K562 (cell line): ENCODE measurements around the gene APOM. TPM values are rescaled to one million over a fixed set of nuclear protein-coding genes. Genes with fewer than 3 reads are reported as not detected.

Experiments used
- CBFA2T2 ChIP-seq: fragments of 450-650 bp; conservative IDR thresholded peaks from 2 replicates; pipeline ENCODE4 v1.6.1; 2017; ENCODE audit warnings: mild to moderate bottlenecking
- CSDE1 ChIP-seq, 2 experiments: fragments of 450-650 bp; IDR thresholded peaks; 2 replicates each; pipeline ENCODE4 v1.6.1; 2016; ENCODE audit warnings: mild to moderate bottlenecking in 1 of 2
- DPF2 ChIP-seq: fragments of 450-650 bp; IDR thresholded peaks from 2 replicates; pipeline ENCODE4 v1.6.1; 2016
- MYNN ChIP-seq, 2 experiments: sonication (generic); formaldehyde crosslinking in 1 of 2; IDR thresholded peaks; 2 replicates each; pipeline versions ENCODE4 v1.5.0 to v1.6.1; 2016 to 2020; ENCODE audit warnings: antibody characterized with exemption in 1 of 2, missing genetic modification reagents in 1 of 2
- NFRKB ChIP-seq: fragments of 450-650 bp; IDR thresholded peaks from 2 replicates; pipeline ENCODE4 v1.6.1; 2016; ENCODE audit warnings: low read depth
- POU5F1 ChIP-seq: fragments of 150-350 bp; IDR thresholded peaks from 2 replicates; pipeline ENCODE4 v1.6.1; 2014; ENCODE audit warnings: borderline replicate concordance, low read length, low read depth, mild to moderate bottlenecking; ENCODE audit not compliant: partially characterized antibody
- RFX1 ChIP-seq: fragments of 450-650 bp; IDR thresholded peaks from 2 replicates; pipeline ENCODE4 v1.6.1; 2016; ENCODE audit warnings: mild to moderate bottlenecking, moderate library complexity
- ZBTB7A ChIP-seq: IDR thresholded peaks from 2 replicates; pipeline ENCODE4 v1.6.1; 2011; ENCODE audit warnings: low read depth, mild to moderate bottlenecking, low read length, moderate library complexity, borderline replicate concordance; ENCODE audit not compliant: control insufficient read depth
- ZNF449 ChIP-seq: fragments of 250-450 bp; sonication (Bioruptor Pico); IDR thresholded peaks from 2 replicates; pipeline ENCODE4 v1.8.0; 2022; ENCODE audit warnings: moderate library complexity, mild to moderate bottlenecking, inconsistent platforms
- ZSCAN29 ChIP-seq: fragments of 450-650 bp; IDR thresholded peaks from 2 replicates; pipeline ENCODE4 v1.6.1; 2017
- polyA plus RNA-seq, 8 experiments: library from polyadenylated mRNA; depleted of rRNA in 4 of 8; stranded (reverse) in 5 of 8; unstranded in 3 of 8; fragments of >200 nt; fragmentation: Nextera tagmentation in 2 of 8; fragmentation: Illumina TruSeq in 1 of 8; extraction: Ambion mirVana in 2 of 8; extraction: Trizol in 1 of 8; gene quantifications; 2 replicates each; pipeline versions ENCODE4 v1.2.1 to v1.2.3, GENCODE V29; 2011 to 2014; ENCODE audit warnings: inconsistent platforms in 1 of 8, missing spikeins in 1 of 8
- total RNA-seq, 7 experiments: library from RNA; depleted of rRNA in 6 of 7; stranded (reverse); fragments of >200 nt in 6 of 7; fragmentation: Illumina TruSeq in 2 of 7; extraction: Trizol in 2 of 7; gene quantifications; 2 replicates each; pipeline versions ENCODE4 v1.2.1 to v1.2.3, GENCODE V29; 2011 to 2021; ENCODE audit warnings: low replicate concordance in 1 of 7
- TF ChIP-seq, protein P1 (sequence below): fragments of 450-650 bp; IDR thresholded peaks from 2 replicates; pipeline ENCODE4 v1.6.1; 2018; ENCODE audit not compliant: partially characterized antibody
- TF ChIP-seq, protein P2 (sequence below): fragments of 250-450 bp; sonication (Bioruptor Pico); IDR thresholded peaks from 2 replicates; pipeline ENCODE4 v1.8.0; 2022; ENCODE audit warnings: inconsistent platforms, mild to moderate bottlenecking, moderate library complexity, borderline replicate concordance
- TF ChIP-seq, protein P3 (sequence below): fragments of 250-450 bp; sonication (Bioruptor Pico); IDR thresholded peaks from 2 replicates; pipeline ENCODE4 v1.4.0; 2020; ENCODE audit warnings: borderline replicate concordance

Gene APOM
- total and polyA plus RNA-seq, 9 of the 15 experiments (the other 6 are each of a cell fraction or from before 2014, with no cell fraction given), result 5.7 to 24.3 (median 10.4) TPM

DNA sequence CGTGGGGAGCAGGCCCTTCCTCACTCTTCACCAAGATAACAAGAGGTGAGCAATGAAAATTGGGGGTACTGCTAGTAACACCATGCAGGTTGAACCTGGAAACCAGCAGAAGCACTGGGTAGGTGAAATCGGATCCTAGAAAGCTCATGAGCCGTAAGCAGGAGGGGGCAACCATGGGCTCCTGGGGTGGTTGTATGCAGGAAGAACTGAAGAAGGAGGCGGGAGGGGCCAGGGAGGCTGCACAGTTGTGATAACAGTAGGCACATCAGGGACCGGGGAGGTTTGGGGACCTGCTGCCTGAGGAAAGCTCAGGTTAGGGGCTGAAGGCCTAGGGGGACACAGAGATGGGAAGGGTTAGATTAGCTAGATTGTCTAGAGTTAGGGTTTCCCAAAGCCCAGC, 30.8 kb downstream of the APOM start (continued):
- TF ChIP-seq, protein P1, sequence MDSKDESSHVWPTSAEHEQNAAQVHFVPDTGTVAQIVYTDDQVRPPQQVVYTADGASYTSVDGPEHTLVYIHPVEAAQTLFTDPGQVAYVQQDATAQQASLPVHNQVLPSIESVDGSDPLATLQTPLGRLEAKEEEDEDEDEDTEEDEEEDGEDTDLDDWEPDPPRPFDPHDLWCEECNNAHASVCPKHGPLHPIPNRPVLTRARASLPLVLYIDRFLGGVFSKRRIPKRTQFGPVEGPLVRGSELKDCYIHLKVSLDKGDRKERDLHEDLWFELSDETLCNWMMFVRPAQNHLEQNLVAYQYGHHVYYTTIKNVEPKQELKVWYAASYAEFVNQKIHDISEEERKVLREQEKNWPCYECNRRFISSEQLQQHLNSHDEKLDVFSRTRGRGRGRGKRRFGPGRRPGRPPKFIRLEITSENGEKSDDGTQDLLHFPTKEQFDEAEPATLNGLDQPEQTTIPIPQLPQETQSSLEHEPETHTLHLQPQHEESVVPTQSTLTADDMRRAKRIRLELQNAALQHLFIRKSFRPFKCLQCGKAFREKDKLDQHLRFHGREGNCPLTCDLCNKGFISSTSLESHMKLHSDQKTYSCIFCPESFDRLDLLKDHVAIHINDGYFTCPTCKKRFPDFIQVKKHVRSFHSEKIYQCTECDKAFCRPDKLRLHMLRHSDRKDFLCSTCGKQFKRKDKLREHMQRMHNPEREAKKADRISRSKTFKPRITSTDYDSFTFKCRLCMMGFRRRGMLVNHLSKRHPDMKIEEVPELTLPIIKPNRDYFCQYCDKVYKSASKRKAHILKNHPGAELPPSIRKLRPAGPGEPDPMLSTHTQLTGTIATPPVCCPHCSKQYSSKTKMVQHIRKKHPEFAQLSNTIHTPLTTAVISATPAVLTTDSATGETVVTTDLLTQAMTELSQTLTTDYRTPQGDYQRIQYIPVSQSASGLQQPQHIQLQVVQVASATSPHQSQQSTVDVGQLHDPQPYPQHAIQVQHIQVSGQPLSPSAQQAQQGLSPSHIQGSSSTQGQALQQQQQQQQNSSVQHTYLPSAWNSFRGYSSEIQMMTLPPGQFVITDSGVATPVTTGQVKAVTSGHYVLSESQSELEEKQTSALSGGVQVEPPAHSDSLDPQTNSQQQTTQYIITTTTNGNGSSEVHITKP, result peak; percentile 65
- TF ChIP-seq CBFA2T2 (peak; percentile 54), ZSCAN29 (peak; percentile 53; the same call in 1 of the 2 replicates), CSDE1 (IDR thresholded peaks at IDR 0.05) (no peak), RFX1 (no peak), MYNN (IDR thresholded peaks at IDR 0.05) (peak; percentile 51; the same call in 1 of the 2 replicates), MYNN (CRISPR knock-in tag; IDR thresholded peaks at IDR 0.05) (no peak), NFRKB (no peak), ZBTB7A (peak; percentile 68; the same call in 1 of the 2 replicates), ZNF449 (CRISPR knock-in tag) (no peak), POU5F1 (no peak), DPF2 (peak; percentile 87)
- TF ChIP-seq, protein P2, sequence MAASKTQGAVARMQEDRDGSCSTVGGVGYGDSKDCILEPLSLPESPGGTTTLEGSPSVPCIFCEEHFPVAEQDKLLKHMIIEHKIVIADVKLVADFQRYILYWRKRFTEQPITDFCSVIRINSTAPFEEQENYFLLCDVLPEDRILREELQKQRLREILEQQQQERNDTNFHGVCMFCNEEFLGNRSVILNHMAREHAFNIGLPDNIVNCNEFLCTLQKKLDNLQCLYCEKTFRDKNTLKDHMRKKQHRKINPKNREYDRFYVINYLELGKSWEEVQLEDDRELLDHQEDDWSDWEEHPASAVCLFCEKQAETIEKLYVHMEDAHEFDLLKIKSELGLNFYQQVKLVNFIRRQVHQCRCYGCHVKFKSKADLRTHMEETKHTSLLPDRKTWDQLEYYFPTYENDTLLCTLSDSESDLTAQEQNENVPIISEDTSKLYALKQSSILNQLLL (CRISPR knock-in tag), result no peak
- TF ChIP-seq, protein P3, sequence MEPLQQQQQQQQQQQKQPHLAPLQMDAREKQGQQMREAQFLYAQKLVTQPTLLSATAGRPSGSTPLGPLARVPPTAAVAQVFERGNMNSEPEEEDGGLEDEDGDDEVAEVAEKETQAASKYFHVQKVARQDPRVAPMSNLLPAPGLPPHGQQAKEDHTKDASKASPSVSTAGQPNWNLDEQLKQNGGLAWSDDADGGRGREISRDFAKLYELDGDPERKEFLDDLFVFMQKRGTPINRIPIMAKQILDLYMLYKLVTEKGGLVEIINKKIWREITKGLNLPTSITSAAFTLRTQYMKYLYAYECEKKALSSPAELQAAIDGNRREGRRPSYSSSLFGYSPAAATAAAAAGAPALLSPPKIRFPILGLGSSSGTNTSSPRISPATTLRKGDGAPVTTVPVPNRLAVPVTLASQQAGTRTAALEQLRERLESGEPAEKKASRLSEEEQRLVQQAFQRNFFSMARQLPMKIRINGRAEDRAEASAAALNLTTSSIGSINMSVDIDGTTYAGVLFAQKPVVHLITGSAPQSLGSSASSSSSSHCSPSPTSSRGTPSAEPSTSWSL (CRISPR knock-in tag), result 0 out of 2 replicates have a peak, but pooled peaks have one; percentile 15
